Glomerular visceral epithelial cell (primary cell): Measurements from ENCODE around the gene C1orf122.

ENCODE experiments used
- DNase-seq: peaks from one replicate; pipeline ENCODE4 v3.0.0-alpha.2; 2016; ENCODE audit errors: extremely low spot score

C1orf122 gene

GRCh38 chr1:37845049-37845646 lies 37.6 kb downstream of the C1orf122 start:
- no peak for DNase-seq

- no peak for DNase-seq
Measured at GRCh38 chr1:37845786-37846185, 38.2 kb downstream of the C1orf122 start.

- no peak for DNase-seq
Measured at GRCh38 chr1:37846647-37847339, 39.2 kb downstream of the C1orf122 start.

- no peak for DNase-seq
Measured at GRCh38 chr1:37849480-37849879, 41.9 kb downstream of the C1orf122 start.

GRCh38 chr1:37850352-37850955 lies 42.9 kb downstream of the C1orf122 start:
- no peak for DNase-seq

GRCh38 chr1:37851262-37851661 lies 43.7 kb downstream of the C1orf122 start:
- DNase-seq: no peak

GRCh38 chr1:37851782-37852210 lies 44.2 kb downstream of the C1orf122 start:
- no peak for DNase-seq

- DNase-seq: no peak
Measured at GRCh38 chr1:37853157-37853556, 45.6 kb downstream of the C1orf122 start.

GRCh38 chr1:37854406-37854805 lies 46.8 kb downstream of the C1orf122 start:
- DNase-seq: no peak
